ENCODE data around the gene LDLR.
"Not testable (repeated sequence)": the region's sequence is repeated elsewhere in the genome, so short reads cannot be mapped to it uniquely, and the experiment has no call there.

The LDLR gene

GRCh38 chr19:11159598-11160439 is 70.6 kb downstream of the LDLR start:
- no peak for TF ChIP-seq CTCF (conservative IDR thresholded peaks at IDR 0.05; ENCODE audit: low read depth)
- no peak for DNase-seq (ENCODE audit: low spot score)
- ChIA-PET POLR2A (ENCODE audit: low non-redundant PET) (no interaction called here), CTCF (interaction anchor here (0.7 kb wide), 1 partner anchor 275 kb away, joined by 3 read pairs; the partner anchor contains the start of gene ODAD3)
- no peak overlapping the region for H3K27ac ChIP-seq

GRCh38 chr19:11160440-11160768 is 71.1 kb downstream of the LDLR start:
- H3K27ac ChIP-seq; POLR2A ChIA-PET (ENCODE audit: low non-redundant PET); DNase-seq (ENCODE audit: low spot score): not testable (repeated sequence)
- CTCF ChIA-PET, result interaction anchor here (0.7 kb wide), 1 partner anchor 274 kb away, joined by 3 read pairs; the partner anchor contains the start of gene ODAD3

GRCh38 chr19:11164296-11164695 is 75.0 kb downstream of the LDLR start:
- no peak for DNase-seq (ENCODE audit: low spot score)
- POLR2A ChIA-PET (ENCODE audit: low non-redundant PET), result no interaction called here
- no peak for TF ChIP-seq CTCF (conservative IDR thresholded peaks at IDR 0.05; ENCODE audit: low read depth)
- H3K27ac ChIP-seq, result no peak overlapping the region; the same call in 1 of the 2 replicates
- CTCF ChIA-PET, result interaction anchor here (0.6 to 1.3 kb wide), 5 partner anchors 26 to 227 kb away, joined by 3 to 4 read pairs (median 3); no protein-coding TSS in a partner anchor

GRCh38 chr19:11164879-11165406 is 75.7 kb downstream of the LDLR start:
- TF ChIP-seq CTCF (conservative IDR thresholded peaks at IDR 0.05; ENCODE audit: low read depth), result no peak
- CTCF ChIA-PET, result interaction anchor here (0.6 to 1.3 kb wide), 3 partner anchors 26 to 39 kb away, joined by 3 to 4 read pairs (median 3); no protein-coding TSS in a partner anchor
- POLR2A ChIA-PET (ENCODE audit: low non-redundant PET), result no interaction called here
- DNase-seq (ENCODE audit: low spot score), result no peak
- H3K27ac ChIP-seq, result peak overlapping the region; percentile 31; the same call in 1 of the 2 replicates

GRCh38 chr19:11165486-11166030 is 76.3 kb downstream of the LDLR start:
- POLR2A ChIA-PET (ENCODE audit: low non-redundant PET), result no interaction called here
- H3K27ac ChIP-seq, result peak overlapping the region; percentile 31; the same call in 1 of the 2 replicates
- TF ChIP-seq CTCF (conservative IDR thresholded peaks at IDR 0.05; ENCODE audit: low read depth), result no peak
- CTCF ChIA-PET, result interaction anchor here (0.6 kb wide), 1 partner anchor 906 kb away, joined by 5 read pairs; no protein-coding TSS in a partner anchor
- no peak for DNase-seq (ENCODE audit: low spot score)

- ChIA-PET POLR2A (ENCODE audit: low non-redundant PET) (no interaction called here), CTCF (interaction anchor here (0.6 kb wide), 1 partner anchor 907 kb away, joined by 5 read pairs; no protein-coding TSS in a partner anchor)
- no peak for DNase-seq (ENCODE audit: low spot score)
- peak overlapping the region; percentile 36 for H3K27ac ChIP-seq
- no peak for TF ChIP-seq CTCF (conservative IDR thresholded peaks at IDR 0.05; ENCODE audit: low read depth)
These were observed 77.2 kb downstream of the LDLR start for GRCh38 chr19:11166281-11167142.

Measured in RWPE1 (cell line).